B cell (primary cell): ENCODE data around the gene CTRB2. TPM values are rescaled to one million over a fixed set of nuclear protein-coding genes. Genes with fewer than 3 reads are reported as not detected.

ENCODE experiments used
- ATAC-seq: fragments of 200-7000 bp; cut with Tn5 transposase; one replicate; pipeline ENCODE4 v1.10.0; 2021; ENCODE audit warnings: low read depth, mild to moderate bottlenecking, moderate number of reproducible peaks, moderate library complexity
- CTCF ChIA-PET: fragments of 350-600 bp; sonication (Branson Sonifier 250); formaldehyde crosslinking; loops from one replicate; lab custom pipeline; 2021; ENCODE audit warnings: antibody characterized with exemption, inconsistent platforms; lab: Charles Lee
- POLR2A ChIA-PET: fragments of 350-600 bp; sonication (Branson Sonifier 250); formaldehyde crosslinking; loops from one replicate; lab custom pipeline; 2021; ENCODE audit warnings: antibody characterized with exemption; lab: Charles Lee
- DNase-seq: peaks from one replicate; pipeline ENCODE4 v3.0.0; 2013
- H2AFZ ChIP-seq: 2 replicates; pipeline ENCODE4 v1.6.1; 2012; ENCODE audit warnings: mild to moderate bottlenecking, low read depth, low read length; ENCODE audit not compliant: insufficient read depth, poor library complexity, severe bottlenecking
- H3K27ac ChIP-seq, 2 donors: 1 replicate in 1 of 2; 2 replicates in 1 of 2; pipeline ENCODE4 v1.5.1; 2012 to 2013; ENCODE audit warnings: low read length in 2 of 2, mild to moderate bottlenecking in 2 of 2, moderate library complexity in 1 of 2
- H3K27me3 ChIP-seq, 4 experiments: fragments of 200-600 bp in 1 of 4; sonication (generic) in 1 of 4; replicated peaks in 1 of 4; 1 replicate in 2 of 4; 2 replicates in 2 of 4; pipeline versions ENCODE4 v1.6.1 to v1.7.0; 2013 to 2016; ENCODE audit warnings: low read length in 3 of 4, mild to moderate bottlenecking in 2 of 4, mixed read lengths in 1 of 4, moderate library complexity in 1 of 4; ENCODE audit not compliant: insufficient read depth in 4 of 4, control insufficient read depth in 3 of 4; ENCODE audit errors: control extremely low read depth in 1 of 4
- H3K36me3 ChIP-seq, 2 experiments: replicated peaks in 1 of 2; 1 replicate in 1 of 2; 2 replicates in 1 of 2; pipeline versions ENCODE4 v1.6.1 to v1.7.1; 2013; ENCODE audit warnings: low read length in 1 of 2; ENCODE audit not compliant: insufficient read depth in 2 of 2, control insufficient read depth in 1 of 2; ENCODE audit errors: control extremely low read depth in 1 of 2, extremely low read depth in 1 of 2
- H3K4me1 ChIP-seq, 2 donors: fragments of 200-600 bp in 1 of 2; sonication (generic) in 1 of 2; 1 replicate in 1 of 2; 2 replicates in 1 of 2; pipeline versions ENCODE4 v1.5.1 to v1.6.1; 2013 to 2017; ENCODE audit warnings: low read length in 2 of 2; ENCODE audit not compliant: control insufficient read depth in 2 of 2, insufficient read depth in 2 of 2
- H3K4me2 ChIP-seq: replicated peaks from 2 replicates; pipeline ENCODE3; 2012; ENCODE audit warnings: mild to moderate bottlenecking, low read depth, low read length; ENCODE audit not compliant: poor library complexity, severe bottlenecking
- H3K4me3 ChIP-seq, 5 experiments: fragments of 200-600 bp in 1 of 5; sonication (generic) in 1 of 5; 1 replicate in 3 of 5; 2 replicates in 2 of 5; pipeline versions ENCODE4 v1.5.1 to v1.7.0; 2011 to 2016; ENCODE audit warnings: low read length in 4 of 5, mild to moderate bottlenecking in 4 of 5, low read depth in 2 of 5, control low read depth in 1 of 5, moderate library complexity in 1 of 5; ENCODE audit not compliant: insufficient read depth in 1 of 5; ENCODE audit errors: control extremely low read depth in 1 of 5, extremely low read depth in 1 of 5
- H3K79me2 ChIP-seq: fragments of 200-600 bp; sonication (generic); one replicate; pipeline ENCODE4 v1.6.0; 2016; ENCODE audit warnings: low read length; ENCODE audit not compliant: control insufficient read depth, insufficient read depth
- H3K9ac ChIP-seq: fragments of 200-600 bp; sonication (generic); 2 replicates; pipeline ENCODE4 v1.6.1; 2017; ENCODE audit warnings: mild to moderate bottlenecking, low read length, moderate library complexity
- H3K9me3 ChIP-seq, 3 donors: one replicate each; pipeline versions ENCODE4 v1.6.1 to v1.7.1; 2013; ENCODE audit warnings: low read length in 2 of 3; ENCODE audit not compliant: control insufficient read depth in 2 of 3, insufficient read depth in 1 of 3; ENCODE audit errors: control extremely low read depth in 1 of 3
- H4K20me1 ChIP-seq: 2 replicates; pipeline ENCODE4 v1.6.0; 2012; ENCODE audit warnings: mild to moderate bottlenecking, low read length; ENCODE audit not compliant: insufficient read depth, control insufficient read depth, poor library complexity, severe bottlenecking
- H3K27ac Mint-ChIP-seq: one replicate; pipeline ENCODE4 v1.8.0; 2021; ENCODE audit warnings: mixed read lengths
- H3K27me3 Mint-ChIP-seq: one replicate; pipeline ENCODE4 v1.8.0; 2021; ENCODE audit warnings: mixed read lengths
- H3K4me1 Mint-ChIP-seq: one replicate; pipeline ENCODE4 v1.8.0; 2021; ENCODE audit warnings: mixed read lengths
- H3K4me3 Mint-ChIP-seq: one replicate; pipeline ENCODE4 v1.8.0; 2021; ENCODE audit warnings: mixed read lengths
- H3K9me3 Mint-ChIP-seq: one replicate; pipeline ENCODE4 v1.8.0; 2022; ENCODE audit warnings: mixed read lengths; ENCODE audit not compliant: insufficient read depth
- CTCF ChIP-seq: fragments of 200-600 bp; IDR thresholded peaks from one replicate; pipeline ENCODE4 v1.8.0; 2022; ENCODE audit warnings: antibody characterized with exemption, mild to moderate bottlenecking
- EZH2 ChIP-seq: IDR thresholded peaks from 2 replicates; pipeline ENCODE4 v1.6.1; 2012; ENCODE audit warnings: borderline replicate concordance, low read depth, mild to moderate bottlenecking, moderate library complexity, low read length; ENCODE audit not compliant: insufficient read depth, poor library complexity, severe bottlenecking
- WGBS: methylation state at CpG from one replicate; pipeline ENCODE4 v1.1.5; 2013; ENCODE audit warnings: missing lambda C conversion rate; ENCODE audit not compliant: insufficient coverage; 5-methylcytosine and 5-hydroxymethylcytosine counted together
- intact Hi-C: fragments of 100-400 bp; cut with micrococcal nuclease; formaldehyde crosslinking; loops from one replicate; pipeline ENCODE4 v1.10.0; 2022
- polyA plus RNA-seq: library from polyadenylated mRNA; depleted of rRNA; stranded (reverse); fragments of >200 nt; gene quantifications from 2 replicates; pipeline ENCODE4 v1.2.3, GENCODE V29; 2012
- total RNA-seq, 2 donors: library from RNA; stranded (reverse); fragments of 120-200 nt in 1 of 2; gene quantifications; 1 replicate in 1 of 2; 2 replicates in 1 of 2; pipeline versions ENCODE4 v1.2.3 to v1.2.4, GENCODE V29; 2013 to 2022

The CTRB2 gene
- total and polyA plus RNA-seq, 2 donors (not counting 1 experiment from before 2014, with no cell fraction given) = not detected

GRCh38 chr16:75231570-75231969 is 24.6 kb upstream of the CTRB2 start:
- H3K27ac Mint-ChIP-seq = no peak overlapping the region
- DNase-seq (no peak), ATAC-seq (no peak)
- CTCF ChIA-PET = interaction anchor here (0.7 to 7.1 kb wide), 4 partner anchors 41 to 1014 kb away, joined by 3 to 109 read pairs (median 4); no protein-coding TSS in a partner anchor
- Histone ChIP-seq H3K4me3 (no peak overlapping the region), H3K4me2 (no peak overlapping the region), H3K9me3 (peaks cover 0 to 33% (median 0%) of the 10 kb centered on the region in 3 donors), H2AFZ (no peak overlapping the region), H3K27ac (no peak overlapping the region), H3K4me1 (peaks cover 0 to 7% of the 10 kb centered on the region in 2 donors), H4K20me1 (no peaks in the 10 kb centered on the region), H3K9ac (no peak overlapping the region), H3K79me2 (no peaks in the 10 kb centered on the region), H3K27me3 (peaks cover 0 to 84% (median 18%) of the 10 kb centered on the region in 4 experiments), H3K36me3 (no peaks in the 10 kb centered on the region)
- WGBS = 92% methylated on average over 2 of the region's 11 CpGs
- intact Hi-C loops = loop anchor here (5.0 kb wide), 1 partner anchor 34 kb away; no protein-coding TSS in a partner anchor
- H3K9me3 Mint-ChIP-seq = no peaks in the 10 kb centered on the region
- H3K4me1 Mint-ChIP-seq = peaks cover 2% of the 10 kb centered on the region
- POLR2A ChIA-PET = no interaction called here
- H3K4me3 Mint-ChIP-seq = no peak overlapping the region
- TF ChIP-seq EZH2 = no peak
- no peak for TF ChIP-seq CTCF
- peaks cover 45% of the 10 kb centered on the region for H3K27me3 Mint-ChIP-seq

GRCh38 chr16:75230471-75231110 is 23.6 kb upstream of the CTRB2 start:
- intact Hi-C loops = loop anchor here (5.0 kb wide), 1 partner anchor 33 kb away; no protein-coding TSS in a partner anchor
- POLR2A ChIA-PET = interaction anchor here (0.6 kb wide), 1 partner anchor 12 kb away, joined by 3 read pairs; the partner anchor contains the start of gene CTRB1
- DNase-seq = no peak
- Histone ChIP-seq H3K9me3 (peaks cover 0 to 27% (median 0%) of the 10 kb centered on the region in 3 donors), H3K4me2 (no peak overlapping the region), H3K79me2 (no peaks in the 10 kb centered on the region), H3K36me3 (no peaks in the 10 kb centered on the region), H3K9ac (no peak overlapping the region), H3K4me3 (no peak overlapping the region), H4K20me1 (no peaks in the 10 kb centered on the region), H3K27ac (no peak overlapping the region), H3K27me3 (peaks cover 0 to 76% (median 18%) of the 10 kb centered on the region in 4 experiments), H2AFZ (no peak overlapping the region), H3K4me1 (peaks cover 0 to 7% of the 10 kb centered on the region in 2 donors)
- H3K4me3 Mint-ChIP-seq = no peak overlapping the region
- H3K27ac Mint-ChIP-seq = no peak overlapping the region
- no peak for ATAC-seq
- WGBS = 85% methylated on average over 7 of the region's 9 CpGs
- CTCF ChIA-PET = interaction anchor here (0.7 to 1.5 kb wide), 6 partner anchors 40 to 1013 kb away, joined by 3 to 4 read pairs (median 4); no protein-coding TSS in a partner anchor
- TF ChIP-seq EZH2 (no peak), CTCF (no peak)
- no peaks in the 10 kb centered on the region for H3K9me3 Mint-ChIP-seq
- peaks cover 37% of the 10 kb centered on the region for H3K27me3 Mint-ChIP-seq
- peaks cover 2% of the 10 kb centered on the region for H3K4me1 Mint-ChIP-seq
